SK-N-SH (cell line): ENCODE data around the gene PPTC7. TPM values are rescaled to one million over a fixed set of nuclear protein-coding genes. Genes with fewer than 3 reads are reported as not detected.

Experiments
- CTCF ChIA-PET: fragments of 300-600, 350-600 bp; formaldehyde crosslinking; extraction: SDS; loops from one replicate; lab custom pipeline; 2021; lab: Yijun Ruan, JAX
- POLR2A ChIA-PET: fragments of 350-600 bp; sonication (Branson Sonifier 250); formaldehyde crosslinking; extraction: SDS; loops from one replicate; lab custom pipeline; 2020; ENCODE audit warnings: antibody characterized with exemption, inconsistent platforms; lab: Yijun Ruan, JAX
- DNase-seq: peaks from one replicate; pipeline ENCODE4 v3.0.0; 2012
- H2AFZ ChIP-seq: fragments of 200-600 bp; sonication (generic); 2 replicates; pipeline ENCODE4 v1.8.1; 2016; ENCODE audit warnings: antibody characterized with exemption, mild to moderate bottlenecking, low read depth
- H3F3A ChIP-seq: fragments of 200-600 bp; sonication (generic); replicated peaks from 2 replicates; pipeline ENCODE3; 2016; ENCODE audit warnings: antibody characterized with exemption, mild to moderate bottlenecking; ENCODE audit not compliant: insufficient read depth
- H3K27ac ChIP-seq, 2 experiments: fragments of 200-500 bp in 1 of 2; fragments of 200-600 bp in 1 of 2; sonication (Bioruptor generic) in 1 of 2; sonication (generic), shearing (Covaris generic) in 1 of 2; 2 replicates each; pipeline versions ENCODE4 v1.5.1 to v1.6.1; 2014 to 2016; ENCODE audit warnings: low read depth in 2 of 2, inconsistent platforms in 1 of 2, low read length in 1 of 2, mild to moderate bottlenecking in 1 of 2, mixed read lengths in 1 of 2
- H3K27me3 ChIP-seq: fragments of 200-600 bp; sonication (generic), shearing (Covaris generic); 2 replicates; pipeline ENCODE4 v1.6.1; 2016; ENCODE audit warnings: mixed run types; ENCODE audit not compliant: insufficient read depth
- H3K36me3 ChIP-seq, 2 experiments: fragments of 200-500 bp in 1 of 2; fragments of 200-600 bp in 1 of 2; sonication (Bioruptor generic) in 1 of 2; sonication (generic) in 1 of 2; replicated peaks in 1 of 2; 2 replicates each; pipeline versions ENCODE3 to v1.5.1; 2014 to 2016; ENCODE audit warnings: low read length in 1 of 2, mild to moderate bottlenecking in 1 of 2; ENCODE audit not compliant: insufficient read depth in 2 of 2, control insufficient read depth in 1 of 2
- H3K4me1 ChIP-seq, 2 experiments: fragments of 200-500 bp in 1 of 2; fragments of 200-600 bp in 1 of 2; sonication (Bioruptor generic) in 1 of 2; sonication (generic), shearing (Covaris generic) in 1 of 2; 2 replicates each; pipeline versions ENCODE4 v1.5.1 to v1.6.1; 2014 to 2016; ENCODE audit warnings: low read depth in 1 of 2, low read length in 1 of 2, mixed run types in 1 of 2; ENCODE audit not compliant: insufficient read depth in 2 of 2, control insufficient read depth in 1 of 2
- H3K4me2 ChIP-seq: fragments of 200-600 bp; sonication (generic), shearing (Covaris generic); 2 replicates; pipeline ENCODE4 v1.6.1; 2017; ENCODE audit warnings: mixed run types
- H3K4me3 ChIP-seq, 2 experiments: fragments of 200-500 bp in 1 of 2; fragments of 200-600 bp in 1 of 2; sonication (Bioruptor generic) in 1 of 2; sonication (generic), shearing (Covaris generic) in 1 of 2; 2 replicates each; pipeline versions ENCODE4 v1.5.1 to v1.8.1; 2014 to 2016; ENCODE audit warnings: low read depth in 2 of 2, inconsistent platforms in 1 of 2, low read length in 1 of 2, mild to moderate bottlenecking in 1 of 2, mixed read lengths in 1 of 2, moderate library complexity in 1 of 2
- H3K79me2 ChIP-seq: fragments of 200-600 bp; sonication (generic); 2 replicates; pipeline ENCODE4 v1.8.1; 2017; ENCODE audit warnings: mild to moderate bottlenecking; ENCODE audit not compliant: insufficient read depth
- H3K9ac ChIP-seq: fragments of 200-600 bp; sonication (generic); 2 replicates; pipeline ENCODE4 v1.6.1; 2017; ENCODE audit warnings: mixed run types
- H3K9me2 ChIP-seq: fragments of 200-600 bp; sonication (generic); 2 replicates; pipeline ENCODE4 v1.6.1; 2017; ENCODE audit warnings: mixed run types
- H3K9me3 ChIP-seq: fragments of 200-600 bp; sonication (generic); 2 replicates; pipeline ENCODE4 v1.6.1; 2017; ENCODE audit warnings: mixed run types, mild to moderate bottlenecking, moderate library complexity
- H4K20me1 ChIP-seq: fragments of 200-600 bp; sonication (generic); 2 replicates; pipeline ENCODE4 v1.6.1; 2017; ENCODE audit warnings: mild to moderate bottlenecking, mixed run types; ENCODE audit not compliant: insufficient read depth
- CHD2 ChIP-seq: fragments of 150-350 bp; IDR thresholded peaks from 2 replicates; pipeline ENCODE4 v1.6.1; 2018; ENCODE audit warnings: low read length; ENCODE audit not compliant: partially characterized antibody
- EP300 ChIP-seq, 2 experiments: IDR thresholded peaks; 2 replicates each; pipeline versions ENCODE4 v1.4.0 to v1.6.1; 2012; ENCODE audit warnings: borderline replicate concordance in 1 of 2, low read depth in 1 of 2, low read length in 1 of 2
- EZH2phosphoT487 ChIP-seq: fragments of 200-600 bp; sonication (generic); IDR thresholded peaks from 2 replicates; pipeline ENCODE4 v1.6.1; 2017; ENCODE audit warnings: low read depth, mixed run types, mild to moderate bottlenecking, antibody characterized with exemption, moderate library complexity, borderline replicate concordance
- JUND ChIP-seq: IDR thresholded peaks from 2 replicates; pipeline ENCODE4 v1.4.0; 2012
- MAX ChIP-seq: IDR thresholded peaks from 2 replicates; pipeline ENCODE4 v1.4.0; 2012; ENCODE audit warnings: low read depth
- MXI1 ChIP-seq: IDR thresholded peaks from 2 replicates; pipeline ENCODE4 v1.6.1; 2012; ENCODE audit warnings: mild to moderate bottlenecking, low read depth, low read length, improper control_type of control experiment
- NFIC ChIP-seq: IDR thresholded peaks from 2 replicates; pipeline ENCODE4 v1.4.0; 2012; ENCODE audit warnings: borderline replicate concordance
- RAD21 ChIP-seq: IDR thresholded peaks from 2 replicates; pipeline ENCODE4 v1.6.1; 2012; ENCODE audit warnings: mild to moderate bottlenecking, low read length
- REST ChIP-seq: IDR thresholded peaks from 2 replicates; pipeline ENCODE4 v1.6.1; 2012; ENCODE audit warnings: mild to moderate bottlenecking, low read depth, low read length, moderate library complexity
- SIN3A ChIP-seq: IDR thresholded peaks from 2 replicates; pipeline ENCODE4 v1.6.1; 2012; ENCODE audit warnings: low read depth, mild to moderate bottlenecking, low read length, moderate library complexity, borderline replicate concordance
- SMC3 ChIP-seq: IDR thresholded peaks from 2 replicates; pipeline ENCODE4 v1.6.1; 2012; ENCODE audit warnings: low read depth, low read length, improper control_type of control experiment
- TEAD4 ChIP-seq: IDR thresholded peaks from 2 replicates; pipeline ENCODE4 v1.4.0; 2012; ENCODE audit warnings: mild to moderate bottlenecking, borderline replicate concordance; ENCODE audit not compliant: insufficient read depth
- ZBTB33 ChIP-seq: IDR thresholded peaks from 2 replicates; pipeline ENCODE4 v1.4.0; 2012; ENCODE audit warnings: low read depth, borderline replicate concordance
- WGBS: methylation state at CpG from one replicate; pipeline ENCODE4 v1.1.6; 2017; ENCODE audit warnings: low lambda C conversion rate; 5-methylcytosine and 5-hydroxymethylcytosine counted together
- polyA plus RNA-seq, 3 experiments: library from polyadenylated mRNA; depleted of rRNA; stranded (reverse); fragments of >200 nt; gene quantifications; 2 replicates each; pipeline ENCODE4 v1.2.3, GENCODE V29; 2012

PPTC7 gene
- polyA plus RNA-seq, 1 of the 3 experiments (the other 2 are of a cell fraction) = 9.6 TPM

- Histone ChIP-seq H3K27me3 (no peaks in the 10 kb centered on the region), H3K4me3 (no peak overlapping the region), H4K20me1 (no peaks in the 10 kb centered on the region), H3K27ac (no peak overlapping the region), H3F3A (no peaks in the 10 kb centered on the region), H3K4me1 (peaks cover 0 to 10% of the 10 kb centered on the region in 2 experiments), H3K36me3 (peaks cover 5 to 11% of the 10 kb centered on the region in 2 experiments), H3K4me2 (no peak overlapping the region), H2AFZ (no peak overlapping the region), H3K9me2 (no peaks in the 10 kb centered on the region), H3K79me2 (peaks cover 9% of the 10 kb centered on the region; the same call in 1 of the 2 replicates), H3K9me3 (no peaks in the 10 kb centered on the region), H3K9ac (no peak overlapping the region)
- DNase-seq = no peak
- ChIA-PET POLR2A (no interaction called here), CTCF (interaction anchor here (1.6 kb wide), 1 partner anchor 22 kb away, joined by 7 read pairs; no protein-coding TSS in a partner anchor)
- 94% methylated on average over 2 of the region's 2 CpGs for WGBS
- TF ChIP-seq ZBTB33 = no peak
- no peak for TF ChIP-seq MXI1
- TF ChIP-seq MAX = no peak
- no peak for TF ChIP-seq RAD21
- TF ChIP-seq EP300 (IDR thresholded peaks at IDR 0.05; ENCODE audit: borderline replicate concordance in 1 of 2, low read depth in 1 of 2, low read length in 1 of 2) = no peak
- no peak for TF ChIP-seq REST
- TF ChIP-seq CHD2 = no peak
- TF ChIP-seq SMC3 = no peak
- no peak for TF ChIP-seq TEAD4
- TF ChIP-seq NFIC = no peak
- TF ChIP-seq JUND = no peak
- no peak for TF ChIP-seq EZH2phosphoT487
- no peak for TF ChIP-seq SIN3A
Measured at GRCh38 chr12:110530511-110530910, 52.6 kb downstream of the PPTC7 start.
